ENCODE results near the gene HOXA3. TPM values are rescaled to one million over a fixed set of nuclear protein-coding genes. Genes with fewer than 3 reads are reported as not detected.

The HOXA3 gene
- total RNA-seq, 1 experiment from 2014 or later, result not detected

- H3K36me3 Mint-ChIP-seq, result no peaks in the 10 kb centered on the region
- ATAC-seq, result no peak
- peak overlapping the region; percentile 45 for H3K4me3 Mint-ChIP-seq
- H3K27ac Mint-ChIP-seq, result no peak overlapping the region
- peaks cover 95% of the 10 kb centered on the region for H3K27me3 Mint-ChIP-seq (ENCODE audit: low read depth)
- ChIA-PET POLR2A (interaction anchor here (1.0 kb wide), 1 partner anchor 29 kb away, joined by 3 read pairs; the partner anchor contains the start of gene HOXA5), CTCF (no interaction called here)
- no peaks in the 10 kb centered on the region for H3K9me3 Mint-ChIP-seq
- H3K4me1 Mint-ChIP-seq, result peaks cover 18% of the 10 kb centered on the region
- TF ChIP-seq, protein P1, sequence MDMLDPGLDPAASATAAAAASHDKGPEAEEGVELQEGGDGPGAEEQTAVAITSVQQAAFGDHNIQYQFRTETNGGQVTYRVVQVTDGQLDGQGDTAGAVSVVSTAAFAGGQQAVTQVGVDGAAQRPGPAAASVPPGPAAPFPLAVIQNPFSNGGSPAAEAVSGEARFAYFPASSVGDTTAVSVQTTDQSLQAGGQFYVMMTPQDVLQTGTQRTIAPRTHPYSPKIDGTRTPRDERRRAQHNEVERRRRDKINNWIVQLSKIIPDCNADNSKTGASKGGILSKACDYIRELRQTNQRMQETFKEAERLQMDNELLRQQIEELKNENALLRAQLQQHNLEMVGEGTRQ (CRISPR knock-in tag; IDR thresholded peaks at IDR 0.05), result no peak
- TF ChIP-seq CDX4 (CRISPR knock-in tag; IDR thresholded peaks at IDR 0.05; ENCODE audit: borderline replicate concordance) (no peak), ZNF396 (CRISPR knock-in tag; IDR thresholded peaks at IDR 0.05; ENCODE audit: borderline replicate concordance) (no peak), GTF2I (CRISPR knock-in tag; conservative IDR thresholded peaks at IDR 0.05) (no peak), ZNF423 (CRISPR knock-in tag; IDR thresholded peaks at IDR 0.05) (no peak), NR3C1 (CRISPR knock-in tag; conservative IDR thresholded peaks at IDR 0.05; ENCODE audit: low read depth) (no peak)
- TF ChIP-seq, protein P2, sequence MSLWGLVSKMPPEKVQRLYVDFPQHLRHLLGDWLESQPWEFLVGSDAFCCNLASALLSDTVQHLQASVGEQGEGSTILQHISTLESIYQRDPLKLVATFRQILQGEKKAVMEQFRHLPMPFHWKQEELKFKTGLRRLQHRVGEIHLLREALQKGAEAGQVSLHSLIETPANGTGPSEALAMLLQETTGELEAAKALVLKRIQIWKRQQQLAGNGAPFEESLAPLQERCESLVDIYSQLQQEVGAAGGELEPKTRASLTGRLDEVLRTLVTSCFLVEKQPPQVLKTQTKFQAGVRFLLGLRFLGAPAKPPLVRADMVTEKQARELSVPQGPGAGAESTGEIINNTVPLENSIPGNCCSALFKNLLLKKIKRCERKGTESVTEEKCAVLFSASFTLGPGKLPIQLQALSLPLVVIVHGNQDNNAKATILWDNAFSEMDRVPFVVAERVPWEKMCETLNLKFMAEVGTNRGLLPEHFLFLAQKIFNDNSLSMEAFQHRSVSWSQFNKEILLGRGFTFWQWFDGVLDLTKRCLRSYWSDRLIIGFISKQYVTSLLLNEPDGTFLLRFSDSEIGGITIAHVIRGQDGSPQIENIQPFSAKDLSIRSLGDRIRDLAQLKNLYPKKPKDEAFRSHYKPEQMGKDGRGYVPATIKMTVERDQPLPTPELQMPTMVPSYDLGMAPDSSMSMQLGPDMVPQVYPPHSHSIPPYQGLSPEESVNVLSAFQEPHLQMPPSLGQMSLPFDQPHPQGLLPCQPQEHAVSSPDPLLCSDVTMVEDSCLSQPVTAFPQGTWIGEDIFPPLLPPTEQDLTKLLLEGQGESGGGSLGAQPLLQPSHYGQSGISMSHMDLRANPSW (CRISPR knock-in tag; conservative IDR thresholded peaks at IDR 0.05; ENCODE audit: low read depth), result no peak
- TF ChIP-seq, protein P3, sequence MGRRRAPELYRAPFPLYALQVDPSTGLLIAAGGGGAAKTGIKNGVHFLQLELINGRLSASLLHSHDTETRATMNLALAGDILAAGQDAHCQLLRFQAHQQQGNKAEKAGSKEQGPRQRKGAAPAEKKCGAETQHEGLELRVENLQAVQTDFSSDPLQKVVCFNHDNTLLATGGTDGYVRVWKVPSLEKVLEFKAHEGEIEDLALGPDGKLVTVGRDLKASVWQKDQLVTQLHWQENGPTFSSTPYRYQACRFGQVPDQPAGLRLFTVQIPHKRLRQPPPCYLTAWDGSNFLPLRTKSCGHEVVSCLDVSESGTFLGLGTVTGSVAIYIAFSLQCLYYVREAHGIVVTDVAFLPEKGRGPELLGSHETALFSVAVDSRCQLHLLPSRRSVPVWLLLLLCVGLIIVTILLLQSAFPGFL (CRISPR knock-in tag; IDR thresholded peaks at IDR 0.05; ENCODE audit: borderline replicate concordance), result no peak
- TF ChIP-seq, protein P4, sequence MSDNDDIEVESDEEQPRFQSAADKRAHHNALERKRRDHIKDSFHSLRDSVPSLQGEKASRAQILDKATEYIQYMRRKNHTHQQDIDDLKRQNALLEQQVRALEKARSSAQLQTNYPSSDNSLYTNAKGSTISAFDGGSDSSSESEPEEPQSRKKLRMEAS (CRISPR knock-in tag; IDR thresholded peaks at IDR 0.05), result no peak
- DNase-seq (ENCODE audit: low spot score), result no peak
Measured at GRCh38 chr7:27113991-27114769, 38.2 kb downstream of the HOXA3 start.

GRCh38 chr7:27112955-27113949 lies 39.1 kb downstream of the HOXA3 start:
- Mint-ChIP-seq H3K4me1 (peaks cover 20% of the 10 kb centered on the region), H3K9me3 (no peaks in the 10 kb centered on the region), H3K36me3 (no peaks in the 10 kb centered on the region), H3K27ac (no peak overlapping the region), H3K27me3 (ENCODE audit: low read depth) (peaks cover 95% of the 10 kb centered on the region), H3K4me3 (peak overlapping the region; percentile 57)
- ChIA-PET CTCF (interaction anchor here (0.6 kb wide), 1 partner anchor 280 kb away, joined by 3 read pairs; no protein-coding TSS in a partner anchor), POLR2A (interaction anchor here (1.0 kb wide), 1 partner anchor 30 kb away, joined by 3 read pairs; the partner anchor contains the start of gene HOXA5)
- DNase-seq (ENCODE audit: low spot score) (peak; percentile 61), ATAC-seq (peak; percentile 21)
- TF ChIP-seq, protein P5, sequence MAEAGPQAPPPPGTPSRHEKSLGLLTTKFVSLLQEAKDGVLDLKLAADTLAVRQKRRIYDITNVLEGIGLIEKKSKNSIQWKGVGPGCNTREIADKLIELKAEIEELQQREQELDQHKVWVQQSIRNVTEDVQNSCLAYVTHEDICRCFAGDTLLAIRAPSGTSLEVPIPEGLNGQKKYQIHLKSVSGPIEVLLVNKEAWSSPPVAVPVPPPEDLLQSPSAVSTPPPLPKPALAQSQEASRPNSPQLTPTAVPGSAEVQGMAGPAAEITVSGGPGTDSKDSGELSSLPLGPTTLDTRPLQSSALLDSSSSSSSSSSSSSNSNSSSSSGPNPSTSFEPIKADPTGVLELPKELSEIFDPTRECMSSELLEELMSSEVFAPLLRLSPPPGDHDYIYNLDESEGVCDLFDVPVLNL (CRISPR knock-in tag; IDR thresholded peaks at IDR 0.05; ENCODE audit: borderline replicate concordance, low read depth), result no peak
- TF ChIP-seq TCF7 (CRISPR knock-in tag; IDR thresholded peaks at IDR 0.05; ENCODE audit: low read depth), result no peak
- no peak for TF ChIP-seq NFATC4 (CRISPR knock-in tag; IDR thresholded peaks at IDR 0.05)
- no peak for TF ChIP-seq RELA (CRISPR knock-in tag; IDR thresholded peaks at IDR 0.05; ENCODE audit: borderline replicate concordance)
- no peak for TF ChIP-seq NR2C2 (CRISPR knock-in tag; IDR thresholded peaks at IDR 0.05)
- TF ChIP-seq TEAD1 (CRISPR knock-in tag; IDR thresholded peaks at IDR 0.05), result no peak
- TF ChIP-seq SMAD3 (CRISPR knock-in tag; IDR thresholded peaks at IDR 0.05; ENCODE audit: borderline replicate concordance), result no peak
- no peak for TF ChIP-seq JUN (CRISPR knock-in tag; IDR thresholded peaks at IDR 0.05)
- TF ChIP-seq ZNF232 (CRISPR knock-in tag; IDR thresholded peaks at IDR 0.05), result no peak
- no peak for TF ChIP-seq ELF4 (CRISPR knock-in tag; IDR thresholded peaks at IDR 0.05; ENCODE audit: low read depth)
- TF ChIP-seq FOXJ3 (CRISPR knock-in tag; IDR thresholded peaks at IDR 0.05; ENCODE audit: borderline replicate concordance), result no peak

Measured in WTC11 (cell line).